CD4-positive, alpha-beta T cell treated with Interleukin-10 for 1 hour (primary cell): Measurements from ENCODE around the gene AMMECR1.

ENCODE experiments used
- DNase-seq: peaks from one replicate; pipeline ENCODE4 v3.0.0-alpha.2; 2020

Gene AMMECR1

DNA sequence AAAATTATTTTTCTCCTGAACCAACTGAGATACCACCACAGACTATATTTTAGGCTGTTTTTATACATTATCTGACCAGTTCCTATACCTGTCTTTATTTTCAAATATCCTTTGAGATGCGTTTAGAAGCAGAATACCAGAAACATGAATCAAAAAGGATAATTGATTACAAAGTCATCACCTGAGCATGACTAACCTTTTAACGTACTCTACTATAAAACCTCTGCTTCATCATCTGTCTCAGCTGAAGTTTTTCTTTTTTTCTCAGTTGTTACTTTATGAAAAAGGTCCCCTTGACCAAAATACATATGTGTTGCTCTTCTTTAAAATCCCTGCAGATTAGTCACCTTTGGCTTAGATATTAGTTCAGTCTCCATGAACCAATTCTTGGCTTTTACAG lies 109.8 kb downstream of the AMMECR1 start:
- DNase-seq, result no peak

GRCh38 chrX:110204986-110205385 lies 112.9 kb downstream of the AMMECR1 start:
- no peak for DNase-seq

- no peak for DNase-seq
These were observed 116.1 kb downstream of the AMMECR1 start for GRCh38 chrX:110201799-110202198.

- no peak for DNase-seq
These were observed 122.9 kb downstream of the AMMECR1 start for GRCh38 chrX:110194977-110195376.

- DNase-seq, result no peak
These were observed 125.4 kb downstream of the AMMECR1 start for GRCh38 chrX:110192516-110192915.

DNA sequence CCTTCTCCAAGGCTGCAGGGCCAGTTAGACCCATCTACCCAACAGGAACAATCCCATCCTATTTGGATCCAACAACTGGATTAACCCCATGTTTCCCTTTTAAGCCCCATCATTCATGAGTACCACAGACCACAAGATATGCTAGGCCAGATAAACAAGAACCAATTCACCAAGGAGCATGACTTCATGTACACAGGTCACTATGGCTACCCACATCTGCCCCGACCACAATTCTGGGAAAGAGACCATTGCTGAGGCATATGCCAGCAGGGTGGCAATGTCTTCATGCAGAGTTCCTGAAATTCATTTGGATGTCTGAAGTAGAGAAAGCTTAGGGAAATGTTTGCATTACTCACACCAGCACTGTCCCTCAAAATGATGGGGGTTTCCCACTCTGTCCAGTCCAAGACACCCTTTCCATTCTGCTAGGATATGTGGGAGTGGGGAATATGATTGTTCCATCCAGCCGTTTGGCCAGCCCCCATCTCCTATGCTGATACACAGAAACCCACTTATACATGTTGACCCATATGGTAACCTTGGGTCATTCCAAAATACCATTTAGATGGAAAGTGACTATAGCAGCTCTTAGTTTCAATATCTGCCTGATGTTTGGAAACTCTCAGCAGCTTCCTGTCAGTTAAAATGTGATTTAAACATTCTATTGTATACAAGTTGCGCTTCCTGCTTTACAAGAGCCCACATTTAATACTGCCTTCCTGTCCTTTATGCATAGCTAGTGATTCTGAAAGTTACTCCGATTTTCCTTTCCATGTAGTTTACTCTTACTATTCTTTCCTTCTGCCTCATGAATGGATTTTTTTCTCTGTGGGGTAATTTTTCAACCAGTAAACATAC lies 129.0 kb downstream of the AMMECR1 start:
- peak; percentile 1 for DNase-seq

DNA sequence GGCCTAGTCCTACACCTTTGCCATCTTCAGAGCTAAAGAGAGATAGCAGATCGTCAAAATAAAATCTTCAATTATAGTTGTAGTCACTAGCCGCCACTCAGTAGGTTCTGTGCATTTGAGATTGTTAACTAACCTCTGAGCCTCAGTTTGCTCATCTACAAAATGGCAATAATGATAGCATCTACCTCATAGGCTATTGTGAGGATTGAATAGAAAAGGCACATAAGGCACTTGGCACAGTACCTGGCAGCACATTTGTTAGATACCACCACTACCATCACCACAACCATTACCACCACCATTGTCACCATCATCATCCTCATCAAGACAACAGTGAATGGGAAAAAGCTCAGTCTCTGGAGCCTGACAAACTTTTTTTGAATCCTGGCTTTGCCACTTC lies 134.6 kb downstream of the AMMECR1 start:
- DNase-seq, result no peak

GRCh38 chrX:110182865-110183264 lies 135.0 kb downstream of the AMMECR1 start:
- DNase-seq, result no peak

DNA sequence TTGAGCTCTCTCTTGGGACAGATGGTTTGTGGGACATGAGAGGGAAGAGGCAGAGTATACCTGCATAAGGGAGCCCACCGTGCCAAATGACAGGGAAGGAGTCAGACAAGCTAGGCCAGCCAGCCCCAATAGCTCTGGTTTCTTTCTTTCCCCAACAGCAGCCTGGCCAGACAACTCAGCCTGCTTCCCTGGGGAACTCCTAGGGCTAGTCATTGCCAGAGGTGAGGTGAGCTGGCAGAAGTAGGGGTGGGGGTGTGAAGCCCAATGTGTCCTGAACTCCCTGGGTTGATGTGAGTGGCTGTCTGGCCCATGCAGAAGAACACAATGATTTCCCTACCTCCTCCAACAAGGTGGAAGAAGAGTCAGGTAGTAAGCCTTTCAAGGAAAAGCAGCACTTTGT lies 135.5 kb downstream of the AMMECR1 start:
- DNase-seq, result no peak

DNA sequence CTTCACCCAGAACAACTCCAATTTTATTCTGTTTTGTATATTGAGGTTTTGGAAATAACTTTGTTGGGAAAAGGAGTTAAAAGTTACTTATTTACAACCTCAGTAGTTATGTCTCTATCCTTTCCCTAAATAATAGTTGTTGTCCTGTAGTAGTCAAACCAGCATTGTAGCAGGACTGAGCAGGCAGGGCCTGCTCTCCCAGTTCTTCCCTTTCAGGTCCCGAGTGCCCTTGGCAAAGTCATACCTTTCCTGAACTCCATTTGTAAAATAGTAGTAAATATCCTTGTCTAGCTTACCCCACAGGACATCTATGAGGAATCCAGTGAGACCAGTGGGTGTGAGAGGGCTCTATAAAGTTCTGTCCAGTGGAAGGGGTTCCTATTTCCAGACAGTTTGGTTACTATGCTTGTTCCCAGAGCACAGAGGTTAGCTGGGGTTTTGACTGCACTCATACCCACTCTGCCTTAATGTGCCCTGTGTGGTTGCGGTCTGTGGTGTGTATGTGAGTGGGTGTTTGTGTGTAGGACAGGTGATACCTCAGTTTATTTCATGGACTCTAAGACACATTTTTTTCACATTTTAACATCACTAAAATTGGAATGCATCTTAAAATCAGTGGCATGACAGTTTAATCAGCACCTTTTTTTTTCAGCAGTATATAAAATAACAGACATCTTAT lies 136.3 kb downstream of the AMMECR1 start:
- no peak for DNase-seq

- no peak for DNase-seq
These were observed 137.0 kb downstream of the AMMECR1 start for GRCh38 chrX:110180928-110181310.

- no peak for DNase-seq
These were observed 137.5 kb downstream of the AMMECR1 start for GRCh38 chrX:110180176-110180927.

DNA sequence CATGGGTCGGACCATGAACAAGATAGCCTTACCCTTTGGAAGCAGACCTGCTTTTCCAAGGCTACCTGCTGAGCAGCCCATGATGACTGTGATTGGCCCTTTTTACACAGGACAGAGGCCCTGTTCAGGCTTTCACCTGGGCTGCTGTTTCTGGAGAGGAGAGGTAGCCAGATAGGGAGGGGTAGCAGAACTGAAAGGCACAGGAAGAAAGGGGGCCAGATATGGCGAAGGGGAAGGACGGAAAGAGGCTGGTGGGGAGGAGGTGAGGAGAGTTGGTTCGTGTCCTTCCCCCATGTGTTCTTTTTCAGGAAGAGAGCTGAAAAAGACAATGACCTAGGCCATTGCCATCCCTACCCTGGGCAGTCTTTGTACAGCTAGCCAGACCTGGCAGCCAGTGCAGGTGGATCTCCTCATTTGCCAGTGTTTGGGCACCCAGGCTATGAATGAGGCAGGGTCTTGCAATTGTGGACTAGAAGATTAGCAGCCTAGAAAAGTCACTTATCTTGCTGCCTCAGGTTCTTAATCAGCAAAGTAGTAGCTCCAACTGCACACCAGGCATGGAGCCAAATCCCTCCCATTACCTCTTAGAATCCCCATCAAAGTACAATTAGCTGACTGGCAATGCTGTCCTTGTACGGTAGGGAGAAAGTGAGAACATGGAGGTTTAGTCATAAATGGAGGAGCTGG lies 139.6 kb downstream of the AMMECR1 start:
- DNase-seq, result no peak

DNA sequence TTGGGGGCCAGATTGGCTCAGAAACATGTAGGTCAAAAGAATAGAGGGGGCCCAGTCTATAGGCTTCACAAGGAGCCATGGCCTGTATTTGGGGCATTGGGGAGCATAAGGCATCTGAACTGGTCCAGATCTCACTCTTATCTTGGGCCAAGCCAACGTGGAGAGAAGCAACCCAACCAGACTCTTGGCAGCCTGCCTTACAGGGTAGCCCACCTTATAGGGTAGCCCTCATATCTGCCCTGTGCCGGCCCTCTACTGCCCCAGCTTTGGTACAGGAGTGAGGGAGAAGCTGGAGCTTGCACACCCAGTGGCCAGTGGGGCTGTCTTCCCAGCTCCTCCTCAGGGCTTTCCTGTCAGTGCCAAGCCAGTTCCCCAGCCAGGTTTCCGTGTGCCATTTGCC lies 142.2 kb downstream of the AMMECR1 start:
- DNase-seq, result no peak

- DNase-seq, result no peak
These were observed 142.7 kb downstream of the AMMECR1 start for GRCh38 chrX:110175146-110175545.

GRCh38 chrX:110173192-110174175 lies 144.4 kb downstream of the AMMECR1 start:
- DNase-seq, result no peak

DNA sequence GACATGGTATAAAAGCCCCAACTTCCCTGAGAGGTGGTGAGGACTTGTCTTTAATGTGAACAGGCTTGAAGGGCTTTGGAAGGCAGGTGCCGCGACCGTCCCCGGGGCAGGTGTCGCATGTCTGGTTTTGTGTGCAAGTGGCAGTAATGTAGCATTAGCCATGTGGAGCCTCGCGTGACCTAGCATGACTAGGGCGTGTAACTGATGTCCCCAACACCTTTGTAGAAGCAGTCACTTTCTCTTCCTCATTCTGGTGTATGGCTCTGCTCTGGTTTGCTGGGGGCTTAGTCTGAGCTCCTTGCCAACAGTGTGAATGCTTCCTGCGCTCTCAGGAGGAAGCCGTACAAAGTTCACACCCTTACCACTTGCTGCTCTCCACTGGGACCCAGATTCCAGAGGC lies 145.7 kb downstream of the AMMECR1 start:
- DNase-seq, result no peak

DNA sequence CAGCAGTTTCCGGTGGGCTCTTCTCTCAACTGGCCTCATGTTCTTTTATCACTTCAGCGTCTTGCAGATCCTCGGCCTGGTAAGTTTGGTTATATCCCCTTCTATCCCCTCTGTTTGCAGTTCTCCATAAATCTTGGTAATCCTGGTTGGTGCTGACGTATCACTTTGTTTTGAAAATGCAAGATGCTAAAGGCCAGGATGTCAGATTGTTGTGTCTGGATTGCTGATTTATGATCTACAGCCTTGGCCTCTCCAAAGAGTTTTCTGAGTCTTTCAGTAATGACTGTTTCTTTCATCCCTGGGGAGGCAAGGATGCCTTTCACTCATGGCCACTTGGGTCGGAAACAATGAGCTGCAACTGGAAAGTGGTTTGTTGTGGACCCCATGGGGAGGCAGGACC lies 146.4 kb downstream of the AMMECR1 start:
- no peak for DNase-seq

GRCh38 chrX:110170029-110170428 lies 147.9 kb downstream of the AMMECR1 start:
- DNase-seq, result no peak

GRCh38 chrX:110168585-110168984 lies 149.3 kb downstream of the AMMECR1 start:
- DNase-seq, result no peak

- DNase-seq, result peak; percentile 49
These were observed 149.9 kb downstream of the AMMECR1 start for GRCh38 chrX:110167952-110168451.

- DNase-seq, result no peak
These were observed 154.4 kb downstream of the AMMECR1 start for GRCh38 chrX:110163488-110163887.
